CD4-positive, alpha-beta T cell treated with Interleukin-12 subunit alpha and Interleukin-12 subunit beta, for 1 hour (primary cell): ENCODE results near the gene PCDH15.

ENCODE experiments used
- DNase-seq: peaks from one replicate; pipeline ENCODE4 v3.0.0-alpha.2; 2020

PCDH15 gene

GRCh38 chr10:54702583-54703485, 98.2 kb downstream of the PCDH15 start:
- DNase-seq, result no peak

GRCh38 chr10:54691331-54691730, 109.7 kb downstream of the PCDH15 start:
- DNase-seq, result no peak

- no peak for DNase-seq
Observed at GRCh38 chr10:54682554-54682953, 118.5 kb downstream of the PCDH15 start.

- no peak for DNase-seq
Observed at GRCh38 chr10:54681136-54681535, 119.9 kb downstream of the PCDH15 start.

GRCh38 chr10:54667136-54667535, 133.9 kb downstream of the PCDH15 start:
- no peak for DNase-seq

GRCh38 chr10:54666192-54666591, 134.8 kb downstream of the PCDH15 start:
- DNase-seq, result no peak

- no peak for DNase-seq
Observed at GRCh38 chr10:54665095-54665494, 135.9 kb downstream of the PCDH15 start.

GRCh38 chr10:54660397-54660796, 140.6 kb downstream of the PCDH15 start:
- no peak for DNase-seq

GRCh38 chr10:54656643-54657042, 144.4 kb downstream of the PCDH15 start:
- no peak for DNase-seq

GRCh38 chr10:54653518-54653917, 147.5 kb downstream of the PCDH15 start:
- DNase-seq, result no peak

- DNase-seq, result no peak
Observed at GRCh38 chr10:54650547-54650946, 150.5 kb downstream of the PCDH15 start.

GRCh38 chr10:54622017-54622416, 179.0 kb downstream of the PCDH15 start:
- no peak for DNase-seq

- DNase-seq, result no peak
Observed at GRCh38 chr10:54620352-54620751, 180.7 kb downstream of the PCDH15 start.

- DNase-seq, result no peak
Observed at GRCh38 chr10:54614072-54614471, 187.0 kb downstream of the PCDH15 start.

- no peak for DNase-seq
Observed at GRCh38 chr10:54613162-54613561, 187.9 kb downstream of the PCDH15 start.

- DNase-seq, result no peak
Observed at GRCh38 chr10:54609423-54609822, 191.6 kb downstream of the PCDH15 start.

- no peak for DNase-seq
Observed at GRCh38 chr10:54607983-54608382, 193.0 kb downstream of the PCDH15 start.

GRCh38 chr10:54594289-54594688, 206.7 kb downstream of the PCDH15 start:
- DNase-seq, result no peak

GRCh38 chr10:54587971-54588370, 213.1 kb downstream of the PCDH15 start:
- DNase-seq, result no peak

- no peak for DNase-seq
Observed at GRCh38 chr10:54585572-54585971, 215.5 kb downstream of the PCDH15 start.

GRCh38 chr10:54577682-54578081, 223.3 kb downstream of the PCDH15 start:
- DNase-seq, result no peak

GRCh38 chr10:54576541-54576940, 224.5 kb downstream of the PCDH15 start:
- no peak for DNase-seq

GRCh38 chr10:54559498-54559897, 241.5 kb downstream of the PCDH15 start:
- no peak for DNase-seq

- DNase-seq, result no peak
Observed at GRCh38 chr10:54554028-54554427, 247.0 kb downstream of the PCDH15 start.

- DNase-seq, result no peak
Observed at GRCh38 chr10:54550016-54550415, 251.0 kb downstream of the PCDH15 start.
